ENCODE measurements around the gene SPSB4.

The SPSB4 gene

GRCh38 chr3:141103503-141103902 lies 52.4 kb downstream of the SPSB4 start:
- H3K27me3 ChIP-seq (ENCODE audit: insufficient read depth, poor library complexity, severe bottlenecking): no peaks in the 10 kb centered on the region
- no peaks in the 10 kb centered on the region for H3K9me3 ChIP-seq (ENCODE audit: severe bottlenecking)
- ATAC-seq (ENCODE audit: low read depth): no peak
- no peak for TF ChIP-seq CTCF (IDR thresholded peaks at IDR 0.05; ENCODE audit: poor library complexity, severe bottlenecking)
- no peaks in the 10 kb centered on the region for H3K36me3 ChIP-seq (ENCODE audit: low read depth)
- no peak overlapping the region for H3K4me3 ChIP-seq (ENCODE audit: severe bottlenecking)
- no peaks in the 10 kb centered on the region for H3K4me1 ChIP-seq (ENCODE audit: insufficient read depth, poor library complexity, severe bottlenecking)
- DNase-seq (ENCODE audit: low spot score): no peak
- H3K27ac ChIP-seq (ENCODE audit: poor library complexity, severe bottlenecking): no peak overlapping the region

GRCh38 chr3:141104151-141104821 lies 53.1 kb downstream of the SPSB4 start:
- Histone ChIP-seq H3K9me3 (ENCODE audit: severe bottlenecking) (no peaks in the 10 kb centered on the region), H3K27me3 (ENCODE audit: insufficient read depth, poor library complexity, severe bottlenecking) (no peaks in the 10 kb centered on the region), H3K27ac (ENCODE audit: poor library complexity, severe bottlenecking) (no peak overlapping the region), H3K36me3 (ENCODE audit: low read depth) (no peaks in the 10 kb centered on the region), H3K4me1 (ENCODE audit: insufficient read depth, poor library complexity, severe bottlenecking) (no peaks in the 10 kb centered on the region), H3K4me3 (ENCODE audit: severe bottlenecking) (no peak overlapping the region)
- DNase-seq (ENCODE audit: low spot score) (no peak), ATAC-seq (ENCODE audit: low read depth) (no peak)
- TF ChIP-seq CTCF (IDR thresholded peaks at IDR 0.05; ENCODE audit: poor library complexity, severe bottlenecking): no peak

GRCh38 chr3:141105828-141106628 lies 54.9 kb downstream of the SPSB4 start:
- peak; percentile 46; the same call in 2 of the 3 replicates for ATAC-seq (ENCODE audit: low read depth)
- Histone ChIP-seq H3K4me3 (ENCODE audit: severe bottlenecking) (no peak overlapping the region), H3K9me3 (ENCODE audit: severe bottlenecking) (no peaks in the 10 kb centered on the region), H3K36me3 (ENCODE audit: low read depth) (no peaks in the 10 kb centered on the region), H3K27ac (ENCODE audit: poor library complexity, severe bottlenecking) (no peak overlapping the region), H3K4me1 (ENCODE audit: insufficient read depth, poor library complexity, severe bottlenecking) (no peaks in the 10 kb centered on the region), H3K27me3 (ENCODE audit: insufficient read depth, poor library complexity, severe bottlenecking) (no peaks in the 10 kb centered on the region)
- peak; percentile 84 for TF ChIP-seq CTCF (IDR thresholded peaks at IDR 0.05; ENCODE audit: poor library complexity, severe bottlenecking)
- no peak for DNase-seq (ENCODE audit: low spot score)

GRCh38 chr3:141106842-141107241 lies 55.7 kb downstream of the SPSB4 start:
- no peaks in the 10 kb centered on the region for H3K36me3 ChIP-seq (ENCODE audit: low read depth)
- no peaks in the 10 kb centered on the region for H3K4me1 ChIP-seq (ENCODE audit: insufficient read depth, poor library complexity, severe bottlenecking)
- H3K4me3 ChIP-seq (ENCODE audit: severe bottlenecking): no peak overlapping the region
- no peaks in the 10 kb centered on the region for H3K9me3 ChIP-seq (ENCODE audit: severe bottlenecking)
- ATAC-seq (ENCODE audit: low read depth) (no peak), DNase-seq (ENCODE audit: low spot score) (no peak)
- H3K27ac ChIP-seq (ENCODE audit: poor library complexity, severe bottlenecking): no peak overlapping the region
- no peak for TF ChIP-seq CTCF (IDR thresholded peaks at IDR 0.05; ENCODE audit: poor library complexity, severe bottlenecking)
- H3K27me3 ChIP-seq (ENCODE audit: insufficient read depth, poor library complexity, severe bottlenecking): no peaks in the 10 kb centered on the region

GRCh38 chr3:141108039-141108438 lies 56.9 kb downstream of the SPSB4 start:
- Histone ChIP-seq H3K36me3 (ENCODE audit: low read depth) (no peaks in the 10 kb centered on the region), H3K27me3 (ENCODE audit: insufficient read depth, poor library complexity, severe bottlenecking) (no peaks in the 10 kb centered on the region), H3K27ac (ENCODE audit: poor library complexity, severe bottlenecking) (no peak overlapping the region), H3K4me1 (ENCODE audit: insufficient read depth, poor library complexity, severe bottlenecking) (no peaks in the 10 kb centered on the region), H3K9me3 (ENCODE audit: severe bottlenecking) (no peaks in the 10 kb centered on the region), H3K4me3 (ENCODE audit: severe bottlenecking) (no peak overlapping the region)
- no peak for TF ChIP-seq CTCF (IDR thresholded peaks at IDR 0.05; ENCODE audit: poor library complexity, severe bottlenecking)
- DNase-seq (ENCODE audit: low spot score) (no peak), ATAC-seq (ENCODE audit: low read depth) (no peak)

Measured in RWPE2 (cell line).